ENCODE measurements around the gene FXYD6.

DNA sequence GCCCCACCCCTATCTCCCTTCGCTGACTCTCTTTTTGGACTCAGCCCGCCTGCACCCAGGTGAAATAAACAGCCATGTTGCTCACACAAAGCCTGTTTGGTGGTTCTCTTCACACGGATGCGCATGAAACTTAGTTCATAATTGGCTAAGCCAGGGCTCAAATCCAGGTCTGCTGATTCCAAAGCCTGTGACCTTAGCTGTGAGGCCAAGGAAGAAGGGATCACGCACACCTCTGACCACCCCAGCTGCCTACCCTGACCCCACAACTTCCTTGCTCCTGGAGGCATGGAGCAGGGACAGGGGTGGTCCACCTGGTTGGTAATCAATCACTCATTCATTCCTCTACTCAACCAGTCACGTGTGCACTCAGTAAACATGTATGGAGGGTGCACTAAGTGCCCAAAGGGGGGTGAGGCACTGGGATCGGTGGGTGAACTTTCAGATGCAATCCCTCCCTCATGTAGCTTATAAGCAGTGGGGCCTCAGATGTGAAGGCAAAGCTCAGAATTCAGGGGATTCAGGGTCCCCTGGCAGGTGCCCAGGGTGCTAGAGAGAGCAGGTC lies 62.2 kb downstream of the FXYD6 start:
- TF ChIP-seq, protein P1, sequence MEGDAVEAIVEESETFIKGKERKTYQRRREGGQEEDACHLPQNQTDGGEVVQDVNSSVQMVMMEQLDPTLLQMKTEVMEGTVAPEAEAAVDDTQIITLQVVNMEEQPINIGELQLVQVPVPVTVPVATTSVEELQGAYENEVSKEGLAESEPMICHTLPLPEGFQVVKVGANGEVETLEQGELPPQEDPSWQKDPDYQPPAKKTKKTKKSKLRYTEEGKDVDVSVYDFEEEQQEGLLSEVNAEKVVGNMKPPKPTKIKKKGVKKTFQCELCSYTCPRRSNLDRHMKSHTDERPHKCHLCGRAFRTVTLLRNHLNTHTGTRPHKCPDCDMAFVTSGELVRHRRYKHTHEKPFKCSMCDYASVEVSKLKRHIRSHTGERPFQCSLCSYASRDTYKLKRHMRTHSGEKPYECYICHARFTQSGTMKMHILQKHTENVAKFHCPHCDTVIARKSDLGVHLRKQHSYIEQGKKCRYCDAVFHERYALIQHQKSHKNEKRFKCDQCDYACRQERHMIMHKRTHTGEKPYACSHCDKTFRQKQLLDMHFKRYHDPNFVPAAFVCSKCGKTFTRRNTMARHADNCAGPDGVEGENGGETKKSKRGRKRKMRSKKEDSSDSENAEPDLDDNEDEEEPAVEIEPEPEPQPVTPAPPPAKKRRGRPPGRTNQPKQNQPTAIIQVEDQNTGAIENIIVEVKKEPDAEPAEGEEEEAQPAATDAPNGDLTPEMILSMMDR (IDR thresholded peaks at IDR 0.05): no peak
- TF ChIP-seq POLR2AphosphoS5 (IDR thresholded peaks at IDR 0.05): no peak
- TF ChIP-seq POLR2A (IDR thresholded peaks at IDR 0.05): no peak
